Activated T-cell treated with anti-CD3 and anti-CD28 coated beads, Interleukin-2, amount 50 U/mL, for 72 hours (primary cell): ENCODE measurements around the gene SAMD3. TPM values are rescaled to one million over a fixed set of nuclear protein-coding genes. Genes with fewer than 3 reads are reported as not detected.
"Not testable (repeated sequence)": the region's sequence is repeated elsewhere in the genome, so short reads cannot be mapped to it uniquely, and the experiment has no call there.

Source experiments
- ATAC-seq, 2 donors: fragments of 150-1000 bp; cut with Tn5 transposase; replicated peaks in 1 of 2; 2 replicates each; pipeline ENCODE4 v1.10.0; 2021; ENCODE audit warnings: moderate library complexity in 2 of 2, mild to moderate bottlenecking in 1 of 2
- DNase-seq, 2 donors: peaks; one replicate each; pipeline ENCODE4 v3.0.0; 2021 to 2022; ENCODE audit warnings: mixed read lengths in 1 of 2
- H3K27ac Mint-ChIP-seq: one replicate; pipeline ENCODE4 v1.8.0; 2022; ENCODE audit warnings: mild to moderate bottlenecking, moderate library complexity, mixed read lengths
- H3K27me3 Mint-ChIP-seq: one replicate; pipeline ENCODE4 v1.8.0; 2022; ENCODE audit warnings: low read depth, mixed read lengths
- H3K36me3 Mint-ChIP-seq, 2 donors: one replicate each; pipeline ENCODE4 v1.8.0; 2022; ENCODE audit warnings: mixed read lengths in 2 of 2, mild to moderate bottlenecking in 1 of 2; ENCODE audit not compliant: insufficient read depth in 2 of 2
- H3K4me1 Mint-ChIP-seq: one replicate; pipeline ENCODE4 v1.8.0; 2022; ENCODE audit warnings: low read depth, mixed read lengths
- H3K4me3 Mint-ChIP-seq, 2 donors: one replicate each; pipeline ENCODE4 v1.8.0; 2022; ENCODE audit warnings: mild to moderate bottlenecking in 2 of 2, mixed read lengths in 2 of 2, moderate library complexity in 2 of 2
- H3K9me3 Mint-ChIP-seq, 2 donors: one replicate each; pipeline ENCODE4 v1.8.0; 2022; ENCODE audit warnings: mixed read lengths in 2 of 2
- total RNA-seq, 2 donors: library from RNA; stranded (reverse); gene quantifications; one replicate each; pipeline ENCODE4 v1.2.3, GENCODE V29; 2022

The SAMD3 gene
- total RNA-seq, 2 donors from 2014 or later: 3.8 to 4.6 TPM

DNA sequence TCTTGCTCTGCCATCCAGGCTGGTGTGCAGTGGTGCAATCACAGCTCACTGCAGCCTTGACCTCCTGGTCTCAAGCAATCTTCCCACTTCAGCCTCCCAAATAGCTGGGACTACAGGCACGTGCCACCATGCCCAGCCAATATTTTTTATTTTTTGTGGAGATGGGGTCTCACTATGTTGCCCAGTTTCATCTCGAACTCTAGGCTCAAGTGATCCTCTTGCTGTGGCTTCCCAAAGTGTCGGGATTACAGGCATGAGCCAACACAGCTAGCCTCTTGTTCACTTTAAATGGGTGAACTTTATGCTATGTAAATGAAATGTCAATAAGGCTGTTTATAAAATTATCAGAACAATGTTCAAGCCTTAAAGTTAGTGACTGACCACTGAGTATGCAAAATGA lies 37.1 kb downstream of the SAMD3 start:
- Mint-ChIP-seq H3K9me3 (no peaks in the 10 kb centered on the region), H3K27ac (no peak overlapping the region), H3K27me3 (no peaks in the 10 kb centered on the region), H3K4me1 (peaks cover 67% of the 10 kb centered on the region), H3K4me3 (no peak overlapping the region), H3K36me3 (no peaks in the 10 kb centered on the region)
- no peak for DNase-seq
- ATAC-seq: no peak

GRCh38 chr6:130183271-130184222 lies 39.2 kb downstream of the SAMD3 start:
- H3K4me3 Mint-ChIP-seq: peak overlapping the region; percentile 59 to 71
- H3K4me1 Mint-ChIP-seq: peaks cover 47% of the 10 kb centered on the region
- H3K36me3 Mint-ChIP-seq: no peaks in the 10 kb centered on the region
- peak; percentile 73 to 79 for ATAC-seq
- DNase-seq: peak; percentile 21 to 37
- peak overlapping the region; percentile 77 for H3K27ac Mint-ChIP-seq
- no peaks in the 10 kb centered on the region for H3K27me3 Mint-ChIP-seq
- no peaks in the 10 kb centered on the region for H3K9me3 Mint-ChIP-seq

- Mint-ChIP-seq H3K4me1 (peaks cover 40% of the 10 kb centered on the region), H3K9me3 (no peaks in the 10 kb centered on the region), H3K4me3 (no peak overlapping the region), H3K36me3 (no peaks in the 10 kb centered on the region), H3K27me3 (no peaks in the 10 kb centered on the region), H3K27ac (no peak overlapping the region)
- no peak for DNase-seq
- ATAC-seq: no peak
Observed at GRCh38 chr6:130182466-130182865, 40.3 kb downstream of the SAMD3 start.

- ATAC-seq: peak in 1 of 2 donors; percentile 69
- Mint-ChIP-seq H3K4me1 (peaks cover 22% of the 10 kb centered on the region), H3K27ac (no peak overlapping the region)
Observed at GRCh38 chr6:130178692-130179091, 44.1 kb downstream of the SAMD3 start.

GRCh38 chr6:130176378-130176777 lies 46.4 kb downstream of the SAMD3 start:
- peaks cover 18% of the 10 kb centered on the region for H3K4me1 Mint-ChIP-seq
- no peak overlapping the region for H3K4me3 Mint-ChIP-seq
- no peaks in the 10 kb centered on the region for H3K27me3 Mint-ChIP-seq
- no peak for ATAC-seq
- H3K36me3 Mint-ChIP-seq: peaks cover 7% of the 10 kb centered on the region in 2 donors
- DNase-seq: no peak
- H3K9me3 Mint-ChIP-seq: peaks cover 6 to 11% of the 10 kb centered on the region in 2 donors
- peak overlapping the region; percentile 18 for H3K27ac Mint-ChIP-seq

More at GRCh38 chr6:130178692-130179091, 44.1 kb downstream of the SAMD3 start:
- Mint-ChIP-seq H3K9me3 (no peaks in the 10 kb centered on the region), H3K36me3 (no peaks in the 10 kb centered on the region), H3K4me3 (no peak overlapping the region), H3K27me3 (no peaks in the 10 kb centered on the region)
- DNase-seq: no peak

DNA sequence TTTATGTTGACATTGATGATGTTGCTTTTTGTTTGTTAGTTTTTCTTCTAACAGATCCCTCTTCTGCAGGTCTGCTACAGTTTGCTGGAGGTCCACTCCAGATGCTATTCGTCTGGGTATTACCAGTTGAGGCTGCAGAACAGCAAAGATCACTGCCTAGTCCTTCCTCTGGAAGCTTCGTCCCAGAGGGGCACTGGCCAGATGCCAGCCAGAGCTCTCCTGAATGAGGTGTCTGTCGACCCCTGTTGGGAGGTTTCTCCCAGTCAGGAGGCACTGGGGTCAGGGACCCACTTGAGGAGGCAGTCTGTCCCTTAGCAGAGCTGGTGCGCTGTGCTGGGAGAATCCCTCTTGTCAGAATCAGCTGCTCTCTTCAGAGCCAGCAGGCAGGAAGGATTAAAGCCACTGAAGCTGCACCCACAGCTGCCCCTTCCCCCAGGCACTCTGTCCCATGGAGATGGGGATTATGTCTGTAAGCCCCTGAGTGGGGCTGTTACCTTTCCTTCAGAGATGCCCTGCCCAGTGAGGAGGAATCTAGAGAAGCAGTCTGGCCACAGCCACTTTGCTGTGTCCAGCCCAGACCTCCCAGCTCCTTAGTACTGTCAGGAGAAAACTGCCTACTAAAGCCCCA lies 49.3 kb downstream of the SAMD3 start:
- ATAC-seq, H3K4me3 Mint-ChIP-seq, H3K27ac Mint-ChIP-seq, H3K27me3 Mint-ChIP-seq, DNase-seq: not testable (repeated sequence)
- Mint-ChIP-seq H3K36me3 (peaks cover 10 to 12% of the 10 kb centered on the region in 2 donors), H3K4me1 (peaks cover 18% of the 10 kb centered on the region), H3K9me3 (peaks cover 14 to 18% of the 10 kb centered on the region in 2 donors)

DNA sequence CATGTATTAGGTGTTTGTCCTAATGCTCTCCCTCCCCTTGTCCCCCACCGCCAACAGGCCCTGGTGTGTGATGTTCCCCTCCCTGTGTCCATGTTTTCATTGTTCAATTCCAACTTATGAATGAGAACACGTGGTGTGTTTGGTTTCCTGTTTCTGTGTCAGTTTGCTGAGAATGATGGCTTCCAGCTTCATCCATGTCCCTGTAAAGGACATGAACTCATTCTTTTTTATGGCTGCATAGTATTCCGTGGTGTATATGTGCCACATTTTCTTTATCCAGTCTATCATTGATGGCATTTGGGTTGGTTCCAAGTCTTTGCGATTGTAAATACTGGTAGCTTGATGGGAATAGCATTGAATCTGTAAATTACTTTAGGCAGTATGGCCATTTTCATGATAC lies 52.6 kb downstream of the SAMD3 start:
- not testable (repeated sequence) for H3K27me3 Mint-ChIP-seq

GRCh38 chr6:130167655-130168054 lies 55.1 kb downstream of the SAMD3 start:
- DNase-seq (no peak), ATAC-seq (no peak)
- Mint-ChIP-seq H3K27me3 (no peaks in the 10 kb centered on the region), H3K27ac (no peak overlapping the region), H3K9me3 (peaks cover 13 to 15% of the 10 kb centered on the region in 2 donors), H3K36me3 (peaks cover 9% of the 10 kb centered on the region in 2 donors), H3K4me1 (peaks cover 6% of the 10 kb centered on the region), H3K4me3 (no peak overlapping the region)

More for the DNA sequence above, 52.6 kb downstream of the SAMD3 start:
- H3K36me3 Mint-ChIP-seq: peaks cover 12% of the 10 kb centered on the region in 2 donors
- not testable (repeated sequence) for H3K4me3 Mint-ChIP-seq, ATAC-seq, DNase-seq, H3K4me1 Mint-ChIP-seq, H3K27ac Mint-ChIP-seq
- peaks cover 18% of the 10 kb centered on the region in 2 donors for H3K9me3 Mint-ChIP-seq

DNA sequence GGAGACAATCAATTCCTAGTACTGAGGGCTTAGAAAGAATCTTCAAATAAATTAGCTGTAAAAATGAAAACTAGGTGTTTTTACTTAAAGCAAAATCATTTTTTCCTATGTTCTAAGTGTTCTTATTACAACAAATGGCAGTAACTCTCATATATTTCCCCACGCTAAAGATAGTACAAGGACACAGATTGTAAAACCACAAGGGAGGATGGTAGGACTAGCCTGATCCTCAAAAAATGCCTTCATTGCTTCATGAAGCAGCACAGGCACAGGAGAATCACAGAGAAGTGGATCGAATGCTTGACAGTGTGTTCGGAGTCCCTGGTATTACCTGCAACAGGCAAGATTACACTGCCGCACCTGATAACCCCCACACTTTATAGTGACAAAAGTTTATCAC lies 58.5 kb downstream of the SAMD3 start:
- ATAC-seq (no peak), DNase-seq (no peak)
- Mint-ChIP-seq H3K4me1 (peaks cover 6% of the 10 kb centered on the region), H3K36me3 (peaks cover 0 to 4% of the 10 kb centered on the region in 2 donors), H3K27ac (peak overlapping the region; percentile 19), H3K9me3 (peaks cover 1 to 4% of the 10 kb centered on the region in 2 donors), H3K4me3 (no peak overlapping the region), H3K27me3 (no peaks in the 10 kb centered on the region)

GRCh38 chr6:130163266-130163665 lies 59.5 kb downstream of the SAMD3 start:
- Mint-ChIP-seq H3K27ac (no peak overlapping the region), H3K9me3 (peaks cover 1 to 6% of the 10 kb centered on the region in 2 donors), H3K27me3 (no peaks in the 10 kb centered on the region), H3K4me3 (no peak overlapping the region), H3K36me3 (peaks cover 0 to 4% of the 10 kb centered on the region in 2 donors), H3K4me1 (peaks cover 6% of the 10 kb centered on the region)
- DNase-seq (no peak), ATAC-seq (no peak)

DNA sequence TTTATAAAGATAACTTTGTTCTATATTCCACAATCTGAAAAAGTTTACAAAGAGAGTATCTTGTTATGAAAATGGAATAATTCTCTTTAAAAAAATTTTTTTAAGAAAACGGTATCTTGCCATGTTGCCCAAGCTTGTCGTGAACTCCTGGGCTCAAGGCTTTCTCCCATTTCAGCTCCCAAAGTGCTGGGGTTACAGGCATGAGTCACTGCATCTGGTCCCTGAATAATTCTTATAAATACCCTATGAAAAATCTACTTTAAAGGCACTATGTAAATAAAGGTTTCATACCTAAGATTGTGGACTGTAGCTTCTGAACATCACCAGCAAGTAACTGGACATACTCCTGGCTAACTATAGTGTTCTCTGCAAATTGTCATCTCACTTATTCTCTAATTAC lies 60.3 kb downstream of the SAMD3 start:
- Mint-ChIP-seq H3K36me3 (peaks cover 2 to 6% of the 10 kb centered on the region in 2 donors), H3K27ac (no peak overlapping the region), H3K27me3 (no peaks in the 10 kb centered on the region), H3K9me3 (peaks cover 1 to 6% of the 10 kb centered on the region in 2 donors), H3K4me1 (peaks cover 6% of the 10 kb centered on the region), H3K4me3 (no peak overlapping the region)
- ATAC-seq (no peak), DNase-seq (no peak)

DNA sequence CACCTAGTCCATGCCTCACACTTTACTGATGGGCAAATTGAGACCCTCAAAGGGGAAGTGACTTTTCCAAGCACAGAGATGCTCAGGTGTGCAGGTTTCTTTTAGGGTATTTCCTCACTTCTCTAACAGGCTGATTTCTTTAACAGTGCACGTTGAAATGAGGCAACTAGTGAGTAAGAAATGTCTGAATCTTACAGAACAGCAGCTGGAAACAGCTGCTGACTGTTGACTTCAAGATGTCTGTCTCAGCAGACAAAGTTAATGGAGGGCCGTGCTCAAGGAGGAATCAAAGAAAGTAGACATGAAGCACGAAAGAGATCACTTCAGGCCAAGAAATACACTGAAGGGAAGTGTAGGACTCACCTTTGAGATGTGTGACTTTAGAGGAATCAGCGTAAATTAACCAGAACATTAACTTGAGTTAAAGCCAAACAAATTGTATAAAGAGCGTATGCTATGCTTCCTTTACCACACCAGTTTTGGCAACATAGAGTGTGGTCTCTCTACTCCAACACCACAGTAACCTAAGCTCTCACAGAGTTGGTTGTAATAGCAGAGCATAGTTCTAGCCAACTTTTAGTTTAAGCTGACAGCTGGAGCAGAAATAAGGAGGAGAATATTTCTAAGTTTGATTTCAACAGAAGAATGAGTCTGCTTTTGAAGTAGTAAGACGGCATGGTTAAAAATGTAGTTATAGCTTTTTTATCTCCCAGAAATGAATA lies 60.9 kb downstream of the SAMD3 start:
- ATAC-seq (no peak), DNase-seq (no peak)
- Mint-ChIP-seq H3K27me3 (no peaks in the 10 kb centered on the region), H3K27ac (no peak overlapping the region), H3K9me3 (peaks cover 1 to 5% of the 10 kb centered on the region in 2 donors), H3K36me3 (peaks cover 2 to 6% of the 10 kb centered on the region in 2 donors), H3K4me3 (no peak overlapping the region), H3K4me1 (peaks cover 6% of the 10 kb centered on the region)

- no peak for DNase-seq
- Mint-ChIP-seq H3K9me3 (peaks cover 1 to 2% of the 10 kb centered on the region in 2 donors), H3K27ac (peak overlapping the region; percentile 84), H3K27me3 (no peaks in the 10 kb centered on the region), H3K4me1 (peaks cover 6% of the 10 kb centered on the region), H3K4me3 (no peak overlapping the region), H3K36me3 (peaks cover 2 to 4% of the 10 kb centered on the region in 2 donors)
- no peak for ATAC-seq
Observed at GRCh38 chr6:130159956-130160355, 62.8 kb downstream of the SAMD3 start.
